OCI-LY7 (cell line): Measurements from ENCODE around the gene MFSD6. TPM values are rescaled to one million over a fixed set of nuclear protein-coding genes. Genes with fewer than 3 reads are reported as not detected.

Source experiments
- BruUV-seq: library from RNA; stranded (reverse); fragments of 400-500 nt; replicated peaks from 2 replicates; lab custom pipeline; 2021; lab: Mats Ljungman, UMichigan
- CTCF ChIA-PET: fragments of 300-600 bp; sonication (Branson Sonifier 250); formaldehyde crosslinking; loops from one replicate; lab custom pipeline; 2022; ENCODE audit warnings: antibody characterized with exemption; ENCODE audit not compliant: unreplicated experiment; lab: Charles Lee
- POLR2A ChIA-PET: fragments of 300-600 bp; sonication (Branson Sonifier 250); formaldehyde crosslinking; loops from one replicate; lab custom pipeline; 2022; ENCODE audit warnings: antibody characterized with exemption; lab: Charles Lee
- DNase-seq: peaks from one replicate; pipeline ENCODE4 v3.0.0-alpha.2; 2015; ENCODE audit warnings: low spot score
- H2AFZ ChIP-seq: fragments of 200-600 bp; sonication (generic), shearing (Covaris generic); 2 replicates; pipeline ENCODE4 v1.6.1; 2014; ENCODE audit warnings: mild to moderate bottlenecking, antibody characterized with exemption, low read length, moderate library complexity
- H3K27ac ChIP-seq: fragments of 200-600 bp; sonication (generic); 2 replicates; pipeline ENCODE4 v1.5.1; 2014; ENCODE audit warnings: mixed run types, low read depth, mild to moderate bottlenecking, moderate library complexity, low read length, inconsistent platforms; ENCODE audit not compliant: poor library complexity, severe bottlenecking
- H3K36me3 ChIP-seq: fragments of 200-600 bp; sonication (generic); 2 replicates; pipeline ENCODE4 v1.6.1; 2014; ENCODE audit warnings: mild to moderate bottlenecking, antibody characterized with exemption, low read length, moderate library complexity, mixed read lengths; ENCODE audit not compliant: insufficient read depth
- H3K4me1 ChIP-seq: fragments of 200-600 bp; sonication (generic); 2 replicates; pipeline ENCODE4 v1.5.1; 2014; ENCODE audit warnings: mild to moderate bottlenecking, low read length; ENCODE audit not compliant: insufficient read depth, poor library complexity, severe bottlenecking
- H3K4me2 ChIP-seq: fragments of 200-600 bp; sonication (generic); 2 replicates; pipeline ENCODE4 v1.6.1; 2014; ENCODE audit warnings: mild to moderate bottlenecking, low read length
- H3K4me3 ChIP-seq: fragments of 200-600 bp; sonication (generic); 2 replicates; pipeline ENCODE4 v1.5.1; 2014; ENCODE audit warnings: mild to moderate bottlenecking, low read depth, low read length; ENCODE audit not compliant: poor library complexity, severe bottlenecking
- H3K79me2 ChIP-seq: fragments of 200-600 bp; sonication (generic); 2 replicates; pipeline ENCODE4 v1.6.1; 2016; ENCODE audit warnings: low read depth, mild to moderate bottlenecking, low read length, moderate library complexity, mixed read lengths; ENCODE audit not compliant: insufficient read depth
- H3K9me2 ChIP-seq: fragments of 200-600 bp; sonication (generic); 2 replicates; pipeline ENCODE4 v1.6.1; 2016; ENCODE audit warnings: mild to moderate bottlenecking, low read length, mixed read lengths; ENCODE audit not compliant: insufficient read depth
- H3K9me3 ChIP-seq: fragments of 200-600 bp; sonication (generic); 2 replicates; pipeline ENCODE4 v1.6.1; 2014; ENCODE audit warnings: mild to moderate bottlenecking, mixed run types, low read length, mixed read lengths
- H4K20me1 ChIP-seq: fragments of 200-600 bp; sonication (generic); 2 replicates; pipeline ENCODE4 v1.6.1; 2014; ENCODE audit warnings: mild to moderate bottlenecking, antibody characterized with exemption, low read length, moderate library complexity, mixed read lengths; ENCODE audit not compliant: insufficient read depth
- EZH2phosphoT487 ChIP-seq: fragments of 200-600 bp; sonication (generic); IDR thresholded peaks from 2 replicates; pipeline ENCODE4 v1.6.1; 2018; ENCODE audit warnings: low read depth, borderline replicate concordance, mild to moderate bottlenecking, mixed run types, antibody characterized with exemption, low read length, moderate library complexity, mixed read lengths
- intact Hi-C: fragments of 100-400 bp; cut with micrococcal nuclease; formaldehyde crosslinking; loops from one replicate; pipeline ENCODE4 v1.10.0; 2022; ENCODE audit not compliant: unreplicated experiment
- total RNA-seq, 2 experiments: library from RNA; depleted of rRNA in 1 of 2; stranded (reverse); fragments of >200 nt in 1 of 2; shearing (Covaris generic) in 1 of 2; gene quantifications; 2 replicates each; pipeline ENCODE4 v1.2.3, GENCODE V29; 2014 to 2022
- TF ChIP-seq, protein P1 (sequence below): fragments of 200-600 bp; sonication (generic); conservative IDR thresholded peaks from 2 replicates; pipeline ENCODE4 v1.5.1; 2014; ENCODE audit warnings: mild to moderate bottlenecking, antibody characterized with exemption, low read length, moderate library complexity, mixed read lengths

Gene MFSD6
- total RNA-seq, 2 experiments from 2014 or later, result 8.3 to 19.5 TPM

DNA sequence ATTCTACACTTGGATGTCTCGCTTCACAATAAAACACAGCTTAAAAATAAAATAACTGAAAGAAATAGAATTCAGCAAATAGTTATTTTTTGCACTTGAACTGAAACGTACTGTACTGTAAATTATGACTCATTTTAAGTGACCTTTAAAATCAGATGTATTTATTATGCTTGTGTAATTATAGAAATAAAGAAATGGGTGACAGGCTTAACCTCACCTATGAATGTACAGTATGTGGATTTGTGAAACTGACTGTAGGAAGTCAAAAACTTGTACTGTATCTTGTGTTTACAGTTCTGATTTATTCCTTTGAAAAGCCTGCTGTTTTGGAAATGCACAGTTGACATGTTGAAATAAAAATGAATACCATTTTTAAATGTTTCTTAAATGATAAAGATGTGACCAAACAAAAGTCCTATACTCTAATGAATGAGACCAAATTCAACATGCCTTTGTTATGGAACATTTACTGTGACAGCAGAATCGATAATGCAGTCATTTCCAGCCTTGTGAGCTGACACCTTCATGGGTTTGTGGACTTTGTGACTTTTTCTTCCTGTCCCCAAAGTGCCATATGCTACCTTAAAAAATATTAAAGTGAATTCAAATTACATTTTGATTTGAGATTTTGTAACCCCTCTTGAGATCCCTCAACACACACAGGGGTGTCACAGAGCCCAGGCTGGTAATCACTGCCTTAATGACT, 93.7 kb downstream of the MFSD6 start:
- H3K36me3 ChIP-seq, result peaks cover 65% of the 10 kb centered on the region
- no peak overlapping the region for H3K27ac ChIP-seq
- POLR2A ChIA-PET, result interaction anchor here (1.3 kb wide), 1 partner anchor 24 kb away, joined by 3 read pairs; no protein-coding TSS in a partner anchor
- H3K9me3 ChIP-seq, result no peaks in the 10 kb centered on the region
- no peak overlapping the region for H2AFZ ChIP-seq
- peaks cover 4% of the 10 kb centered on the region for H3K4me1 ChIP-seq
- no peaks in the 10 kb centered on the region for H4K20me1 ChIP-seq
- H3K4me2 ChIP-seq, result no peak overlapping the region
- H3K4me3 ChIP-seq, result no peak overlapping the region
- intact Hi-C loops, result no loop called here
- CTCF ChIA-PET, result no interaction called here
- H3K9me2 ChIP-seq, result no peaks in the 10 kb centered on the region
- no peak for TF ChIP-seq EZH2phosphoT487
- TF ChIP-seq, protein P1, sequence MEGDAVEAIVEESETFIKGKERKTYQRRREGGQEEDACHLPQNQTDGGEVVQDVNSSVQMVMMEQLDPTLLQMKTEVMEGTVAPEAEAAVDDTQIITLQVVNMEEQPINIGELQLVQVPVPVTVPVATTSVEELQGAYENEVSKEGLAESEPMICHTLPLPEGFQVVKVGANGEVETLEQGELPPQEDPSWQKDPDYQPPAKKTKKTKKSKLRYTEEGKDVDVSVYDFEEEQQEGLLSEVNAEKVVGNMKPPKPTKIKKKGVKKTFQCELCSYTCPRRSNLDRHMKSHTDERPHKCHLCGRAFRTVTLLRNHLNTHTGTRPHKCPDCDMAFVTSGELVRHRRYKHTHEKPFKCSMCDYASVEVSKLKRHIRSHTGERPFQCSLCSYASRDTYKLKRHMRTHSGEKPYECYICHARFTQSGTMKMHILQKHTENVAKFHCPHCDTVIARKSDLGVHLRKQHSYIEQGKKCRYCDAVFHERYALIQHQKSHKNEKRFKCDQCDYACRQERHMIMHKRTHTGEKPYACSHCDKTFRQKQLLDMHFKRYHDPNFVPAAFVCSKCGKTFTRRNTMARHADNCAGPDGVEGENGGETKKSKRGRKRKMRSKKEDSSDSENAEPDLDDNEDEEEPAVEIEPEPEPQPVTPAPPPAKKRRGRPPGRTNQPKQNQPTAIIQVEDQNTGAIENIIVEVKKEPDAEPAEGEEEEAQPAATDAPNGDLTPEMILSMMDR, result no peak
- BruUV-seq, result no TSS peak
- DNase-seq, result no peak
- H3K79me2 ChIP-seq, result no peaks in the 10 kb centered on the region

DNA sequence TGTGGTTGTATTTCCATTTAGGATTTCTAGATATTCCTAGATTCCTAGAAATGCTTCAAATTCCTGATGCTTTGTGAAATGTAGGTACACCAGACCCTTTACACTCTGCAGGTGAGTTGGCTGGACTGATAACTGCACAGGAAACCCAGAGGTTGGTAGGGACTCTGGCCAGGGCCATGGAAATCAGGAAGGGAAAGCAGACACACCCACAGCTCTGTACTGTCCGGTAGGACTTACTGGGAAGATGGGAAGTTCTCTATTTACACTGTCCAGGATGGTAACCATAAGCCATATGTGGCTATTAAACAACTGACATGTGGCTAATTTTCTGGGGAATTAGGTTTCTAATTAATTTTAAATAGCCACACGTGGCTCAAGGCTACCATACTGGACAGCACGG, 94.9 kb downstream of the MFSD6 start:
- no peak overlapping the region for H3K27ac ChIP-seq
- no peak overlapping the region for H2AFZ ChIP-seq
- POLR2A ChIA-PET, result no interaction called here
- CTCF ChIA-PET, result no interaction called here
- intact Hi-C loops, result no loop called here
- DNase-seq, result no peak
- no peaks in the 10 kb centered on the region for H3K9me2 ChIP-seq
- no peak overlapping the region for H3K4me2 ChIP-seq
- no peak overlapping the region for H3K4me3 ChIP-seq
- H3K9me3 ChIP-seq, result no peaks in the 10 kb centered on the region
- peaks cover 13% of the 10 kb centered on the region for H3K4me1 ChIP-seq
- H3K79me2 ChIP-seq, result no peaks in the 10 kb centered on the region
- no peaks in the 10 kb centered on the region for H4K20me1 ChIP-seq
- TF ChIP-seq EZH2phosphoT487, result no peak
- TF ChIP-seq, protein P1, result no peak
- no TSS peak for BruUV-seq
- peaks cover 60% of the 10 kb centered on the region for H3K36me3 ChIP-seq

DNA sequence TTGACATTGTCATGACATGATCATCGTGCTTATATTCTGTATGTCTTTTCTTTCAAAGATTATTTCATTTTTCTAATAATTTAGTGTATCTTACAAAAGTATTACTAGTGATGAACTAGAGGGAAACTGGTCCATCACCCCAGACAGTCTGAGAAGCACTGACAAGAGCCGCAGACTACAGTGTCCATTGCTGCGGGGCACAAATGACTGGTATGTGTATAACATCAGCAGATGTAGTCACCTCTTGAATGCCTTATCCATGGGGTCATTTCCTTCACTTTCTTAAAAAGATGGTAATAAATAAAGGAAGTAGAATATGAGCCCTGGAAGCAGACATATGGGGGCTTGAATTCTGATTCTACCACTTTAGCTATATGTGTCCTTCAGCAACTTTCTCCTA, 96.8 kb downstream of the MFSD6 start:
- peaks cover 56% of the 10 kb centered on the region for H3K36me3 ChIP-seq
- POLR2A ChIA-PET, result no interaction called here
- TF ChIP-seq EZH2phosphoT487, result no peak
- TF ChIP-seq, protein P1, result no peak
- no peak overlapping the region for H3K4me2 ChIP-seq
- peaks cover 13% of the 10 kb centered on the region for H3K4me1 ChIP-seq
- intact Hi-C loops, result no loop called here
- H2AFZ ChIP-seq, result no peak overlapping the region
- H3K79me2 ChIP-seq, result no peaks in the 10 kb centered on the region
- H3K4me3 ChIP-seq, result no peak overlapping the region
- CTCF ChIA-PET, result no interaction called here
- DNase-seq, result no peak
- no peaks in the 10 kb centered on the region for H3K9me3 ChIP-seq
- H3K27ac ChIP-seq, result no peak overlapping the region
- no TSS peak for BruUV-seq
- H3K9me2 ChIP-seq, result no peaks in the 10 kb centered on the region
- no peaks in the 10 kb centered on the region for H4K20me1 ChIP-seq
